ENCODE data around the gene G6PC2.
"Not testable (repeated sequence)": the region's sequence is repeated elsewhere in the genome, so short reads cannot be mapped to it uniquely, and the experiment has no call there.

Gene G6PC2

GRCh38 chr2:168929031-168929430 is 27.9 kb downstream of the G6PC2 start:
- TF ChIP-seq ZNF384 (IDR thresholded peaks at IDR 0.05) (no peak), SP1 (IDR thresholded peaks at IDR 0.05) (no peak), TARDBP (IDR thresholded peaks at IDR 0.05) (no peak), FOXA1 (IDR thresholded peaks at IDR 0.05) (no peak), FOXK2 (IDR thresholded peaks at IDR 0.05) (no peak)
- CTCF ChIA-PET, result no interaction called here
- DNase-seq (ENCODE audit: extremely low spot score), result no peak
- POLR2A ChIA-PET, result no interaction called here

DNA sequence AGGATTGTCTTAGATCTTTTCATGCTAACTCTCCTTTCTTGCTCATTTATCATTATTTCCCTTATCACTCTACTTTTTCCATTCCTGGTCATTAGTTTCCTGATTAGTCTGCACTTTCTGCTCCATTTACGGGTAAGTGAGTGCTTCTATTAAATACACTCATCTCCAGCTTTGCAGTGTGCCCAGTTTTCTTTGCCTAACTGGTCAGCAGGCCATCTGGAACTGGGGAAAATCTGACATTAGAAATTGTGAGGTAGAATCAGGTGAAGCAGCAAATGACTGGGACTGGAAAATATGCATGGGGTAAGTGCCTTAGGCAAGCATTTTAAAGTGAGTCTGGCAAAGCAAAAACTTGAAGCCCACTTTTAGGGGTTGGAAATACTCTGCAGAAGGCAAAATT is 29.2 kb downstream of the G6PC2 start:
- CTCF ChIA-PET, result no interaction called here
- no peak for DNase-seq (ENCODE audit: extremely low spot score)
- no peak for TF ChIP-seq HDGF (IDR thresholded peaks at IDR 0.05; ENCODE audit: borderline replicate concordance)
- TF ChIP-seq ARNT (IDR thresholded peaks at IDR 0.05), result no peak
- no peak for TF ChIP-seq FOXM1 (IDR thresholded peaks at IDR 0.05; ENCODE audit: borderline replicate concordance)
- TF ChIP-seq NFRKB (IDR thresholded peaks at IDR 0.05), result no peak
- no peak for TF ChIP-seq FOXK2 (IDR thresholded peaks at IDR 0.05)
- TF ChIP-seq BHLHE40 (IDR thresholded peaks at IDR 0.05; ENCODE audit: borderline replicate concordance), result no peak
- no peak for TF ChIP-seq SUZ12 (IDR thresholded peaks at IDR 0.05)
- no peak for TF ChIP-seq LEF1 (IDR thresholded peaks at IDR 0.05; ENCODE audit: borderline replicate concordance)
- no peak for TF ChIP-seq FOXA1 (IDR thresholded peaks at IDR 0.05)
- no peak for TF ChIP-seq ELF4 (IDR thresholded peaks at IDR 0.05)
- TF ChIP-seq TARDBP (IDR thresholded peaks at IDR 0.05), result no peak
- TF ChIP-seq SP1 (IDR thresholded peaks at IDR 0.05), result no peak
- TF ChIP-seq, protein P1, sequence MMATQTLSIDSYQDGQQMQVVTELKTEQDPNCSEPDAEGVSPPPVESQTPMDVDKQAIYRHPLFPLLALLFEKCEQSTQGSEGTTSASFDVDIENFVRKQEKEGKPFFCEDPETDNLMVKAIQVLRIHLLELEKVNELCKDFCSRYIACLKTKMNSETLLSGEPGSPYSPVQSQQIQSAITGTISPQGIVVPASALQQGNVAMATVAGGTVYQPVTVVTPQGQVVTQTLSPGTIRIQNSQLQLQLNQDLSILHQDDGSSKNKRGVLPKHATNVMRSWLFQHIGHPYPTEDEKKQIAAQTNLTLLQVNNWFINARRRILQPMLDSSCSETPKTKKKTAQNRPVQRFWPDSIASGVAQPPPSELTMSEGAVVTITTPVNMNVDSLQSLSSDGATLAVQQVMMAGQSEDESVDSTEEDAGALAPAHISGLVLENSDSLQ (IDR thresholded peaks at IDR 0.05), result no peak
- no peak for TF ChIP-seq L3MBTL2 (conservative IDR thresholded peaks at IDR 0.05)
- TF ChIP-seq ZNF384 (IDR thresholded peaks at IDR 0.05), result no peak
- TF ChIP-seq CTBP1 (IDR thresholded peaks at IDR 0.05; ENCODE audit: borderline replicate concordance), result no peak
- POLR2A ChIA-PET, result no interaction called here

DNA sequence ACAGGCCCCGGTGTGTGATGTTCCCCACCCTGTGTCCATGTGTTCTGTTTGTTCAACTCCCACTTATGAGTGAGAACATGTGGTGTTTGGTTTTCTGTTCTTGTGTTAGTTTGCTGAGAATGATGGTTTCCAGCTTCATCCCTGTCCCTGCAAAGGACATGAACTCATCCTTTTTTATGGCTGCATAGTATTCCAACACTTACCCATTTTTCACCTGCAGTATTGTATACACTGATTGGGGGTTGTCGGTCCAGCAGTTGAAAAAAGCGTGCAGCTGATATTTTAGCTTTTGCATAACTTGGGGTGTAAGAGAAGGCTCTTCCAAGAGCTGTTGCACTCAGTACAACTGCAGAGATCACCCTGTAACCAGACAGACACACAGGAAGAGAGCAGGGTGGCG is 31.1 kb downstream of the G6PC2 start:
- DNase-seq (ENCODE audit: extremely low spot score); POLR2A ChIA-PET: not testable (repeated sequence)
- CTCF ChIA-PET, result interaction anchor here (0.5 to 0.7 kb wide), 2 partner anchors 15 to 161 kb away, joined by 3 read pairs; no protein-coding TSS in a partner anchor

- DNase-seq (ENCODE audit: extremely low spot score), result no peak
- CTCF ChIA-PET, result no interaction called here
- POLR2A ChIA-PET, result no interaction called here
- TF ChIP-seq NFRKB (IDR thresholded peaks at IDR 0.05), result no peak
- TF ChIP-seq ARNT (IDR thresholded peaks at IDR 0.05), result no peak
- TF ChIP-seq, protein P1 (IDR thresholded peaks at IDR 0.05), result no peak
- no peak for TF ChIP-seq CTBP1 (IDR thresholded peaks at IDR 0.05; ENCODE audit: borderline replicate concordance)
- TF ChIP-seq LEF1 (IDR thresholded peaks at IDR 0.05; ENCODE audit: borderline replicate concordance), result no peak
- no peak for TF ChIP-seq SUZ12 (IDR thresholded peaks at IDR 0.05)
- no peak for TF ChIP-seq HDGF (IDR thresholded peaks at IDR 0.05; ENCODE audit: borderline replicate concordance)
- no peak for TF ChIP-seq FOXM1 (IDR thresholded peaks at IDR 0.05; ENCODE audit: borderline replicate concordance)
- no peak for TF ChIP-seq ZNF384 (IDR thresholded peaks at IDR 0.05)
- no peak for TF ChIP-seq FOXK2 (IDR thresholded peaks at IDR 0.05)
- TF ChIP-seq ELF4 (IDR thresholded peaks at IDR 0.05), result no peak
Observed at GRCh38 chr2:168934826-168935225, 33.7 kb downstream of the G6PC2 start.

DNA sequence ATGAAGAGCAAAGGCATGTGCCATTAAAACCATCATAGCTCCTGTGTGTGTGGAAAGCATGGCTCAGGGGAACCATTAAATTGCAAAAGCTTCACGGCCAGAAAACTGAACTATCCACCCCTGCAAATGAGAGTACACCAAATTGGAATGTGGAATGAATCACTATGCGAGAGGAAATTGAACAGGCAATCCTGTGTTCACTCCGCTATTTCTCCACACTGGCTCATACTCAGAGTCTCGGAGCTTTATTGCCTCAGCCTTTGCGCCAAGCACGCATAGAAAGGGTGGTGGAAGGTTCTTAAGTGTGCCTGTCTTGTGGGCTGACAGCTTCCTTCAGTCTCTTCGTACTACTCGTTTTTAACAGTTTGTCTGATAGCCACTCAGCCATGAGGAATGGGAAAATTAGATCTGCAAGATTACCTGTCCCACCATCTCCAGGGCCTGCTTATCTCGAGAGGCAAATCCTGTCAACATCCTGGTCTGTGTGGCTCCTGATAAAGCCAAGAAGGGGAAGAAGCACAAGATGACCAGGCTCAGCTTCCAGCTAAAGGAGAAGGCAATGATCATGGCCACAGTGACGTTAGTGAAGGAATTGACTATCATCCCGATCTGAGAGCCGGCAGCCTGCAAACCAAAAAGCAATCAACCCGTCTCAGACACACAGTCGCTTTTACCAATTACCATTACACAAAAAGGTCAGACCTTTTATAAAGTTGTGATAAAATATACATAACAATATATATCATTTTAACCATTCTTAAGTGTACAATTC is 34.9 kb downstream of the G6PC2 start:
- no peak for DNase-seq (ENCODE audit: extremely low spot score)
- TF ChIP-seq SUZ12 (IDR thresholded peaks at IDR 0.05) (no peak), NFRKB (IDR thresholded peaks at IDR 0.05) (no peak), LEF1 (IDR thresholded peaks at IDR 0.05; ENCODE audit: borderline replicate concordance) (no peak), ARNT (IDR thresholded peaks at IDR 0.05) (no peak), FOXM1 (IDR thresholded peaks at IDR 0.05; ENCODE audit: borderline replicate concordance) (no peak), ELF4 (IDR thresholded peaks at IDR 0.05) (no peak), ZNF384 (IDR thresholded peaks at IDR 0.05) (no peak), BHLHE40 (IDR thresholded peaks at IDR 0.05; ENCODE audit: borderline replicate concordance) (no peak), FOXA1 (IDR thresholded peaks at IDR 0.05) (no peak), FOXK2 (IDR thresholded peaks at IDR 0.05) (no peak), SP1 (IDR thresholded peaks at IDR 0.05) (no peak), HDGF (IDR thresholded peaks at IDR 0.05; ENCODE audit: borderline replicate concordance) (no peak), TARDBP (IDR thresholded peaks at IDR 0.05) (no peak), CTBP1 (IDR thresholded peaks at IDR 0.05; ENCODE audit: borderline replicate concordance) (no peak), L3MBTL2 (conservative IDR thresholded peaks at IDR 0.05) (no peak)
- TF ChIP-seq, protein P1 (IDR thresholded peaks at IDR 0.05), result no peak

DNA sequence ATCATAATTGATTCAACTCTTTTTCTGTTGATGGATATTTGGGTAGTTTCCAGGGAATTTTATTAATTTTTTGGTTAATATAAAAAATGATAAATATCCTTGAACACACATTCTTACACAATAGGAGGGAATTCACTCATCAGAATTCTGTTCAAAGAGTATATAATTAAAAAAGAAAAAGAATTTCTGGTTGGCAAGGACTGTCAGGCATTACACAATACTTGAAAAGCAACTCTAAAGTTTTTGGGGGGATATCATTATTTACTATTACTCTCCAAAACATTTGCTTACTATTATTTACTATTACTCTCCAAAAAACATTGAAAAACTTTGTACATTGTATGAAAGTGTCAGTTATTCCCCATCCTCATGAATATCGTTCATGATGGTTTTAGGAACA is 38.0 kb downstream of the G6PC2 start:
- TF ChIP-seq ARNT (IDR thresholded peaks at IDR 0.05) (no peak), L3MBTL2 (conservative IDR thresholded peaks at IDR 0.05) (no peak), NFRKB (IDR thresholded peaks at IDR 0.05) (no peak), SP1 (IDR thresholded peaks at IDR 0.05) (no peak), ZNF384 (IDR thresholded peaks at IDR 0.05) (no peak), FOXA1 (IDR thresholded peaks at IDR 0.05) (no peak), ELF4 (IDR thresholded peaks at IDR 0.05) (no peak), FOXK2 (IDR thresholded peaks at IDR 0.05) (no peak), CTBP1 (IDR thresholded peaks at IDR 0.05; ENCODE audit: borderline replicate concordance) (no peak), HDGF (IDR thresholded peaks at IDR 0.05; ENCODE audit: borderline replicate concordance) (no peak), LEF1 (IDR thresholded peaks at IDR 0.05; ENCODE audit: borderline replicate concordance) (no peak), TARDBP (IDR thresholded peaks at IDR 0.05) (no peak), SUZ12 (IDR thresholded peaks at IDR 0.05) (no peak)
- TF ChIP-seq, protein P1 (IDR thresholded peaks at IDR 0.05), result no peak
- no peak for DNase-seq (ENCODE audit: extremely low spot score)
- ChIA-PET POLR2A (no interaction called here), CTCF (interaction anchor here (0.6 kb wide), 1 partner anchor 858 kb away, joined by 3 read pairs; no protein-coding TSS in a partner anchor)

More for the DNA sequence above, 34.9 kb downstream of the G6PC2 start:
- ChIA-PET CTCF (no interaction called here), POLR2A (no interaction called here)

All from HEK293T (cell line).